ENCODE measurements around the gene MYLK2.

GRCh38 chr20:31842471-31843157, 23.5 kb downstream of the MYLK2 start:
- TF ChIP-seq POLR2AphosphoS5 (IDR thresholded peaks at IDR 0.05; ENCODE audit: low read depth, low read length) (no peak), TAF1 (IDR thresholded peaks at IDR 0.05; ENCODE audit: low read depth, low read length) (no peak), POLR2A (IDR thresholded peaks at IDR 0.05; ENCODE audit: low read depth, low read length) (no peak), SPI1 (IDR thresholded peaks at IDR 0.05; ENCODE audit: low read depth, low read length) (no peak), PAX5 (IDR thresholded peaks at IDR 0.05; ENCODE audit: insufficient read depth, low read length, severe bottlenecking) (no peak), POU2F2 (IDR thresholded peaks at IDR 0.05; ENCODE audit: low read depth, low read length) (no peak)
